HEK293T (cell line): Measurements from ENCODE around the gene UBXN6.

ENCODE experiments used
- BHLHE40 ChIP-seq: fragments of 450-650 bp; IDR thresholded peaks from 2 replicates; pipeline ENCODE4 v1.6.1; 2016; ENCODE audit warnings: mild to moderate bottlenecking, moderate library complexity, borderline replicate concordance
- ELF4 ChIP-seq: fragments of 450-650 bp; IDR thresholded peaks from 2 replicates; pipeline ENCODE4 v1.6.1; 2017; ENCODE audit warnings: antibody characterized with exemption
- FOXA1 ChIP-seq: fragments of 450-650 bp; IDR thresholded peaks from 2 replicates; pipeline ENCODE4 v1.6.1; 2016; ENCODE audit warnings: mild to moderate bottlenecking
- FOXK2 ChIP-seq: fragments of 450-650 bp; IDR thresholded peaks from 2 replicates; pipeline ENCODE4 v1.6.1; 2016; ENCODE audit warnings: mild to moderate bottlenecking
- FOXM1 ChIP-seq: fragments of 450-650 bp; IDR thresholded peaks from 2 replicates; pipeline ENCODE4 v1.6.1; 2017; ENCODE audit warnings: mild to moderate bottlenecking, borderline replicate concordance
- SUZ12 ChIP-seq: fragments of 450-650 bp; IDR thresholded peaks from 2 replicates; pipeline ENCODE4 v1.6.1; 2016; ENCODE audit warnings: mild to moderate bottlenecking
- TARDBP ChIP-seq: fragments of 450-650 bp; IDR thresholded peaks from 2 replicates; pipeline ENCODE4 v1.6.1; 2016
- ZNF384 ChIP-seq: fragments of 450-650 bp; IDR thresholded peaks from 2 replicates; pipeline ENCODE4 v1.6.1; 2016
- TF ChIP-seq, protein P1 (sequence below): fragments of 450-650 bp; IDR thresholded peaks from 2 replicates; pipeline ENCODE4 v1.6.1; 2016

DNA sequence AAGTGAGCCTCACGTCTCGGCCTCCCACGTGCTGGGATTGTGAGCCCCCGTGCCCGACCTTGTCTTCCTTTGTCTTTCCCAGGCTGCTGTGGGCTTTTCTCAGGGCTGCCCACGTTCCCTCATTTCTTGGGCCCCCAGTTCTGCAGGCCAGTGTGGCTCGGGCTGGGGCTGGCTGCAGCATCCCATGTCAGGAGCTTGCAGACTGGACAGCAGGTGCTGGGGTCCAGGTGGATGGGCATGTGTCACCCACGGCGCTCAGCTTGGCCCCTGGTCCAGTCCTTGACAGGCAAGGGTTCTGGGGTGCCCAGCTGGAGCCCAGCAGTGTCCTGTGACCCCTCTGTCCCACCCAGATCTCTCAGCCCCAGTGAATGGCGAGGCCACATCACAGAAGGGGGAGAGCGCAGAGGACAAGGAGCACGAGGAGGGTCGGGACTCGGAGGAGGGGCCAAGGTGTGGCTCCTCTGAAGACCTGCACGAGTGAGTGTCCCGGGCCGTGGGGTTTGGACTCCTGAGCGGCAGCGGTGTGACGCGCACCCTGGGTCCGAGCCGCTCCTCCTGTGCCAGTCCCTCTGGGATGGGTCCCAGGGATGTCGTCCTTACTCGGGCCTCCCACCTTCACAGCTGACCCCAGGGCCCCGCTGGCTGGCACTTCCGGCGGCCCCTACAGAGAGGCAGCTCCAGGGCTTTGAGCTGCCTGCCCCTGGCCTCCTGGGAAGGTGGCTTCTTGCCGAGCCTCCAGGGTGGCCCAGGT is 43.4 kb upstream of the UBXN6 start:
- TF ChIP-seq FOXK2 (no peak), ZNF384 (no peak), FOXM1 (no peak), FOXA1 (no peak), BHLHE40 (no peak), TARDBP (no peak), ELF4 (no peak), SUZ12 (no peak)
- TF ChIP-seq, protein P1, sequence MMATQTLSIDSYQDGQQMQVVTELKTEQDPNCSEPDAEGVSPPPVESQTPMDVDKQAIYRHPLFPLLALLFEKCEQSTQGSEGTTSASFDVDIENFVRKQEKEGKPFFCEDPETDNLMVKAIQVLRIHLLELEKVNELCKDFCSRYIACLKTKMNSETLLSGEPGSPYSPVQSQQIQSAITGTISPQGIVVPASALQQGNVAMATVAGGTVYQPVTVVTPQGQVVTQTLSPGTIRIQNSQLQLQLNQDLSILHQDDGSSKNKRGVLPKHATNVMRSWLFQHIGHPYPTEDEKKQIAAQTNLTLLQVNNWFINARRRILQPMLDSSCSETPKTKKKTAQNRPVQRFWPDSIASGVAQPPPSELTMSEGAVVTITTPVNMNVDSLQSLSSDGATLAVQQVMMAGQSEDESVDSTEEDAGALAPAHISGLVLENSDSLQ, result no peak
